ENCODE data around the gene ZBTB2. TPM values are rescaled to one million over a fixed set of nuclear protein-coding genes. Genes with fewer than 3 reads are reported as not detected.
A peak's percentile ranks its signal among the peaks of the same experiment; 100 is the strongest.

ZBTB2 gene
- total and polyA plus RNA-seq, 4 experiments from 2014 or later = 19.6 to 29.5 (median 26.7) TPM

DNA sequence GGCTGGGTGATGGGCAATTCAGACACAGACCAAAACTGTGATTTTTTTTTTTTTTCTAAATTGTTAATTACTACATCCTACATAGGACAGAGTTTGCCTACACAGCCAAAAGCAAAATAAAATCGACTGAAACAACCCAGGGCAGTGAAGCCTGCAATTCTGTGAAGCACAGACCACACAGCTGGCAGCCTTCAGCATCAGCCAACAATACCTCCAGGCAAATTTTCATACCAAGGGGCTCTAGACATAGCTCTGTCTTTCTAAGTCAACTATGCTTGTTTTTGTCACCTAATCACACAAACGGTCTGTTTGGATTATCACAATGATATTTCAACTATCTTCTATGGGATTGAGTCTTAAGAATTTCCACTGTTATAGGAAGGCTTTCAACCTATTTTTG is 43.0 kb upstream of the ZBTB2 start:
- Mint-ChIP-seq H3K4me3 (no peak overlapping the region), H3K4me1 (peaks cover 6 to 18% (median 14%) of the 10 kb centered on the region in 4 donors), H3K36me3 (peaks cover 28 to 48% of the 10 kb centered on the region in 2 donors), H3K27ac (peak overlapping the region in 1 of 7 donors; percentile 18), H3K9me3 (no peaks in the 10 kb centered on the region), H3K27me3 (no peaks in the 10 kb centered on the region)
- H3K4me1 ChIP-seq (ENCODE audit: insufficient read depth, low read length) = no peaks in the 10 kb centered on the region
- no peak for DNase-seq
- H3K27ac ChIP-seq (ENCODE audit: low read depth, low read length) = no peak overlapping the region
- peaks cover 20% of the 10 kb centered on the region for H3K36me3 ChIP-seq (ENCODE audit: insufficient read depth, low read length)
- intact Hi-C loops (cut with micrococcal nuclease) = no loop called here
- POLR2A ChIA-PET (ENCODE audit: partially characterized antibody) = interaction anchor here (1.8 kb wide), 1 partner anchor 45 kb away, joined by 5 read pairs; no protein-coding TSS in a partner anchor
- CTCF ChIA-PET (ENCODE audit: partially characterized antibody) = interaction anchor here (1.2 to 1.5 kb wide), 3 partner anchors 21 to 39 kb away, joined by 3 to 4 read pairs (median 3); no protein-coding TSS in a partner anchor
- H3K27me3 ChIP-seq (ENCODE audit: insufficient read depth, low read length) = no peaks in the 10 kb centered on the region
- no peaks in the 10 kb centered on the region for H3K9me3 ChIP-seq (ENCODE audit: control insufficient read depth in 1 of 2, low read length in 2 of 2)
- no peak overlapping the region for H3K4me3 ChIP-seq (ENCODE audit: low read length in 2 of 2)

DNA sequence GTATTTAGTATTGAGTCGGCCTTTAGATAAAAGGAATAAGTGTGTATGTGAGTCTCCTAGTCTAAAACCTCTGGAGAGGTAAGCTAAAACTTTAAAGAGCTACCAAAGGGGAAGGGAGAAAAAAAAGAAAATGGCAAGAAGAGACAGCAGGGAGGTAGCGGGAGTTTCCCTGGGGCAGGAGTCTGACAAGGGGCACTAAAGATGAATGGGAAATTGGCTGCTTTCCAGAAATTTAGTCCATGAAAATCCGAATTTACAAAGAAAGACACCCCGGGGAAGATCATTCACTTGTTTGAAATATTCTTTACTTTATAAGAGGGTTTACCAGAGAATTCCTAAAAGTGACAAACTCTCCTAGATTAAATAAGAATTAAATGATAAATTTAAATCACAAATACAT is 41.3 kb upstream of the ZBTB2 start:
- Histone ChIP-seq H3K27me3 (ENCODE audit: insufficient read depth, low read length) (no peaks in the 10 kb centered on the region), H3K36me3 (ENCODE audit: insufficient read depth, low read length) (peaks cover 28% of the 10 kb centered on the region), H3K27ac (ENCODE audit: low read depth, low read length) (no peak overlapping the region), H3K4me3 (ENCODE audit: low read length in 2 of 2) (no peak overlapping the region), H3K9me3 (ENCODE audit: control insufficient read depth in 1 of 2, low read length in 2 of 2) (no peaks in the 10 kb centered on the region), H3K4me1 (ENCODE audit: insufficient read depth, low read length) (no peaks in the 10 kb centered on the region)
- Mint-ChIP-seq H3K4me3 (no peak overlapping the region), H3K9me3 (no peaks in the 10 kb centered on the region), H3K27me3 (no peaks in the 10 kb centered on the region), H3K36me3 (peaks cover 34 to 54% of the 10 kb centered on the region in 2 donors), H3K27ac (peak overlapping the region in 1 of 7 donors; percentile 13), H3K4me1 (peaks cover 1 to 11% (median 6%) of the 10 kb centered on the region in 4 donors)
- ChIA-PET POLR2A (ENCODE audit: partially characterized antibody) (no interaction called here), CTCF (ENCODE audit: partially characterized antibody) (interaction anchor here (1.4 kb wide), 1 partner anchor 76 kb away, joined by 3 read pairs; no protein-coding TSS in a partner anchor)
- no peak for DNase-seq
- intact Hi-C loops (cut with micrococcal nuclease) = no loop called here

DNA sequence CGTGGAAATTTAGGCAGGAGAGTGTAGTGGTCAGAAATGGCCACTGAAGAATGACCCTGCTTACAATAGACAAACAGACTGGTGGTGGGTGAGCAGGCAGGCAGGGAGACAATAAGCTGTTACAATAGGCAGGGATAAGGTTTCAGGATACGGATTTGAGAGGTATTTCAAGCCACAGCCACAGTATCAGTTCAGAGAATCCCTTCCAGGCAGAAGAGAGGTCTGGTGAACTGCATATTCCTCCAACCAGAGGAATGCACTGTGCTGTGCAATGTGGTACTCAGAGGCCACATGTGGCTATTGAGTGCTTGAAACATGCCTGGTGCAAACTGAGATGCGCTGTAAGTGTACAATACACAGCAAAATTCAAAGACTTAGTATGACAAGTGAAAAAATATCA is 40.0 kb upstream of the ZBTB2 start:
- CTCF ChIA-PET (ENCODE audit: partially characterized antibody) = no interaction called here
- Mint-ChIP-seq H3K9me3 (no peaks in the 10 kb centered on the region), H3K27me3 (no peaks in the 10 kb centered on the region), H3K27ac (peak overlapping the region in 2 of 7 donors; percentile 19 to 42), H3K4me3 (no peak overlapping the region), H3K36me3 (peaks cover 39 to 50% of the 10 kb centered on the region in 2 donors), H3K4me1 (peaks cover 0 to 6% (median 1%) of the 10 kb centered on the region in 4 donors)
- Histone ChIP-seq H3K4me1 (ENCODE audit: insufficient read depth, low read length) (no peaks in the 10 kb centered on the region), H3K36me3 (ENCODE audit: insufficient read depth, low read length) (peaks cover 28% of the 10 kb centered on the region), H3K9me3 (ENCODE audit: control insufficient read depth in 1 of 2, low read length in 2 of 2) (no peaks in the 10 kb centered on the region), H3K27me3 (ENCODE audit: insufficient read depth, low read length) (no peaks in the 10 kb centered on the region), H3K27ac (ENCODE audit: low read depth, low read length) (no peak overlapping the region), H3K4me3 (ENCODE audit: low read length in 2 of 2) (no peak overlapping the region)
- POLR2A ChIA-PET (ENCODE audit: partially characterized antibody) = no interaction called here
- intact Hi-C loops (cut with micrococcal nuclease) = no loop called here
- no peak for DNase-seq

DNA sequence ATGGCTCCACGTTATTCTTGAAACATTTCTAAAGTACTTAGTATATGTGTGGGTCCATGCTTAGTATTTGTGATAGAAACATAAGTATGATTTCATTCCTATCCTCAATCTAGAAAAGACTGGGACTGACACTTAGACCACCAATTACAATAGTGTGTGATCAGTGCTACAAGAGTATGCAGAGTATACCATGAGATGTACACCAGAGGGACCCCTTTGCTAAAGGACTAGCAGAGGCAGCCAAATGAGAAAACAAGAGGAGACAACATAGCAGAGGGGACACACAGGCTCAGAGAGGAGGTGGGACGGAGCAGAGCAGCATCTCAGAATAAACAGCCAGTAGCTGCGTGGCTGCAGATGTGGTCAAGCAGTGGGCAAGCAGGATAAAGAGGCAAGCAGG is 39.5 kb upstream of the ZBTB2 start:
- Mint-ChIP-seq H3K4me3 (no peak overlapping the region), H3K4me1 (peaks cover 0 to 5% (median 0%) of the 10 kb centered on the region in 4 donors), H3K36me3 (peaks cover 41 to 53% of the 10 kb centered on the region in 2 donors), H3K27me3 (no peaks in the 10 kb centered on the region), H3K27ac (peak overlapping the region in 1 of 7 donors; percentile 19), H3K9me3 (no peaks in the 10 kb centered on the region)
- no peak for DNase-seq
- POLR2A ChIA-PET (ENCODE audit: partially characterized antibody) = no interaction called here
- Histone ChIP-seq H3K4me1 (ENCODE audit: insufficient read depth, low read length) (no peaks in the 10 kb centered on the region), H3K9me3 (ENCODE audit: control insufficient read depth in 1 of 2, low read length in 2 of 2) (no peaks in the 10 kb centered on the region), H3K27me3 (ENCODE audit: insufficient read depth, low read length) (no peaks in the 10 kb centered on the region), H3K36me3 (ENCODE audit: insufficient read depth, low read length) (peaks cover 28% of the 10 kb centered on the region), H3K4me3 (ENCODE audit: low read length in 2 of 2) (no peak overlapping the region), H3K27ac (ENCODE audit: low read depth, low read length) (no peak overlapping the region)
- intact Hi-C loops (cut with micrococcal nuclease) = no loop called here
- CTCF ChIA-PET (ENCODE audit: partially characterized antibody) = interaction anchor here (1.0 to 2.1 kb wide), 2 partner anchors 11 to 25 kb away, joined by 3 to 6 read pairs; no protein-coding TSS in a partner anchor

DNA sequence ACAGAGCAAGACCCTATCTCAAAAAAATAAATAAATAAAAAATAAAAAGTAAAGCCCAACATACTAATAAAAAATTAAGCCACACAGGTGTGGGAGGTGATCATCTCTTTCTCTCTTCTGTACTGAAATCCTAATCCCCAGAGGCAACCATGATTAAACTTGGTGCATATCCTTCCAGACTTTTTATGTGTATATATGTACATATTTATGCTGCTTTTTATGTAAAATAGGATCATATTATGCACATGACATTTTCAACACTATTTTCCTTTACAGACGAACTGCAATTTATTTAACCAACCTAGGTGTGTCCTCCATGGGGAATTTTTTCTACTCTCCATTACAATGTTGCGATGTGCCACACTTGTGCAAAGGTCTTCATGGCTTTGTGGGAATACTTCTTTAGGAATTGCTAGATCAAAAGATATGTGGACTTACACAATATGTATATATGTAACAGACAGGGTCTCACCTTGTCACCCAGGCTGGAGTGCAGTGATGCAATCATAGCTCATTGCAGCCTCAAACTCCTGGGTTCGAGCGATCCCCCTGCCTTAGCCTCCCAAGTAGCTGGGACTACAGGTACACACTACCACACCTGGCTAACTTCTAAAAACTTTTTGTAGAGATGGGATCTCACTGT is 36.9 kb upstream of the ZBTB2 start:
- Histone ChIP-seq H3K4me1 (ENCODE audit: insufficient read depth, low read length) (no peaks in the 10 kb centered on the region), H3K27me3 (ENCODE audit: insufficient read depth, low read length) (no peaks in the 10 kb centered on the region), H3K27ac (ENCODE audit: low read depth, low read length) (no peak overlapping the region), H3K4me3 (ENCODE audit: low read length in 2 of 2) (no peak overlapping the region), H3K9me3 (ENCODE audit: control insufficient read depth in 1 of 2, low read length in 2 of 2) (no peaks in the 10 kb centered on the region), H3K36me3 (ENCODE audit: insufficient read depth, low read length) (peaks cover 28% of the 10 kb centered on the region)
- no peak for DNase-seq
- peak overlapping the region in 1 of 7 donors; percentile 9 for H3K27ac Mint-ChIP-seq
- peaks cover 0 to 5% (median 0%) of the 10 kb centered on the region in 4 donors for H3K4me1 Mint-ChIP-seq
- H3K4me3 Mint-ChIP-seq = no peak overlapping the region
- intact Hi-C loops (cut with micrococcal nuclease) = no loop called here
- H3K27me3 Mint-ChIP-seq = no peaks in the 10 kb centered on the region
- H3K36me3 Mint-ChIP-seq = peaks cover 48 to 68% of the 10 kb centered on the region in 2 donors
- ChIA-PET POLR2A (ENCODE audit: partially characterized antibody) (interaction anchor here (1.8 kb wide), 1 partner anchor 23 kb away, joined by 5 read pairs; the partner anchor contains the start of gene RMND1), CTCF (ENCODE audit: partially characterized antibody) (interaction anchor here (1.0 kb wide), 1 partner anchor 103 kb away, joined by 3 read pairs; no protein-coding TSS in a partner anchor)
- H3K9me3 Mint-ChIP-seq = no peaks in the 10 kb centered on the region

DNA sequence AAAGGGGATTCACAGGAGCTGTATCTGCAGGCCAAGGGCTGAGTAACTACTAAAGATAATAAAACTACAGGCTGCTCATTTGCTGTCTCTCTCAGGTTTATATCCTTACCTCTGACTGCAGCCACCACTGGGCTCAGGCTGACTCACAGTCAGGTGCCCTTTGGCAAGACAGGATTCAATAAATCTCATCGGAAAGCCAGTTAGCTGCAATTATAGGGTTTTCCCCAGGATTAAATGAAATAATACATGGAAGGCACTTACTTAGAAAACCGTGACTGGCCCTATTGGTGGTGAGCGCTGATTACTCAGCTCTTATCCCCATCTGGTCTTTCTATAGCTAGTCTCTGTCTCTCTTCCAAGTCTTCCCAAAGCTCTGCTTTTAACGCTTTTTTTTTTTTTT is 34.2 kb upstream of the ZBTB2 start:
- ChIA-PET CTCF (ENCODE audit: partially characterized antibody) (interaction anchor here (1.4 kb wide), 1 partner anchor 19 kb away, joined by 4 read pairs; no protein-coding TSS in a partner anchor), POLR2A (ENCODE audit: partially characterized antibody) (no interaction called here)
- H3K36me3 ChIP-seq (ENCODE audit: insufficient read depth, low read length) = peaks cover 16% of the 10 kb centered on the region
- no peaks in the 10 kb centered on the region for H3K27me3 Mint-ChIP-seq
- peak overlapping the region in 3 of 7 donors; percentile 15 to 76 (median 48) for H3K27ac Mint-ChIP-seq
- no peaks in the 10 kb centered on the region for H3K4me1 Mint-ChIP-seq
- no peak for DNase-seq
- H3K27ac ChIP-seq (ENCODE audit: low read depth, low read length) = no peak overlapping the region
- H3K36me3 Mint-ChIP-seq = peaks cover 36 to 63% of the 10 kb centered on the region in 2 donors
- no peak overlapping the region for H3K4me3 ChIP-seq (ENCODE audit: low read length in 2 of 2)
- intact Hi-C loops (cut with micrococcal nuclease) = no loop called here
- no peaks in the 10 kb centered on the region for H3K27me3 ChIP-seq (ENCODE audit: insufficient read depth, low read length)
- no peaks in the 10 kb centered on the region for H3K9me3 ChIP-seq (ENCODE audit: control insufficient read depth in 1 of 2, low read length in 2 of 2)
- no peak overlapping the region for H3K4me3 Mint-ChIP-seq
- H3K4me1 ChIP-seq (ENCODE audit: insufficient read depth, low read length) = no peaks in the 10 kb centered on the region
- H3K9me3 Mint-ChIP-seq = no peaks in the 10 kb centered on the region

DNA sequence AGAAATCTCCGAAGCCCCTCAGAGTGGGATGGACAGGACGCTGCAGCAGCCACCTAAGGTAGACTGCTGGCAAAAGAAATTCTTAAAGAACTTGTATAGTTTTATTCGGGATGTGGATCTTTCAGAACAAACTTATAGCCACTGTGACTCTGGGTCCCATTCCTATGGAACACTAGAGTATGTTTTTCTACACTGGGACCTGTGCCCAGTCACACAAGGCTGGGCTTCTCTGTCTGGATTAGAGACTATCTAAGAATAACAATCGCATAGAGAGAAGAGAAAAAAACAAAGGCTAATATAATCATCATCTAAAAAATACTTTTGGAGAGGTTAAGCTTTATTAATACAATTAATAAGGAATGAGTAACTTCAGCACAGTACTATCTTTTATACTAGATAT is 31.6 kb upstream of the ZBTB2 start:
- H3K9me3 Mint-ChIP-seq = no peaks in the 10 kb centered on the region
- H3K4me3 Mint-ChIP-seq = no peak overlapping the region
- peaks cover 4% of the 10 kb centered on the region for H3K36me3 ChIP-seq (ENCODE audit: insufficient read depth, low read length)
- DNase-seq = no peak
- no peaks in the 10 kb centered on the region for H3K27me3 ChIP-seq (ENCODE audit: insufficient read depth, low read length)
- intact Hi-C loops (cut with micrococcal nuclease) = no loop called here
- no peaks in the 10 kb centered on the region for H3K4me1 Mint-ChIP-seq
- peaks cover 29 to 50% of the 10 kb centered on the region in 2 donors for H3K36me3 Mint-ChIP-seq
- ChIA-PET POLR2A (ENCODE audit: partially characterized antibody) (interaction anchor here (0.9 to 1.4 kb wide), 2 partner anchors 9 to 29 kb away, joined by 3 to 4 read pairs; partner anchors contain the start of gene RMND1), CTCF (ENCODE audit: partially characterized antibody) (interaction anchor here (1.3 kb wide), 1 partner anchor 13 kb away, joined by 4 read pairs; no protein-coding TSS in a partner anchor)
- H3K4me1 ChIP-seq (ENCODE audit: insufficient read depth, low read length) = no peaks in the 10 kb centered on the region
- H3K27ac Mint-ChIP-seq = peak overlapping the region in 3 of 7 donors; percentile 29 to 76 (median 69)
- no peaks in the 10 kb centered on the region for H3K9me3 ChIP-seq (ENCODE audit: control insufficient read depth in 1 of 2, low read length in 2 of 2)
- no peak overlapping the region for H3K27ac ChIP-seq (ENCODE audit: low read depth, low read length)
- H3K27me3 Mint-ChIP-seq = no peaks in the 10 kb centered on the region
- no peak overlapping the region for H3K4me3 ChIP-seq (ENCODE audit: low read length in 2 of 2)

All from CD4-positive, alpha-beta memory T cell (primary cell).